Urinary bladder (tissue), 4 donors: Measurements from ENCODE around the gene NDC80. TPM values are rescaled to one million over a fixed set of nuclear protein-coding genes. Genes with fewer than 3 reads are reported as not detected.

ENCODE experiments used
- DNase-seq: peaks from one replicate; pipeline ENCODE4 v3.0.0-alpha.2; 2015; ENCODE audit errors: extremely low spot score
- H3K27ac ChIP-seq: one replicate; pipeline ENCODE4 v1.5.1; 2013; ENCODE audit warnings: low read depth, mild to moderate bottlenecking, moderate library complexity
- H3K36me3 ChIP-seq: one replicate; pipeline ENCODE4 v1.6.1; 2013; ENCODE audit warnings: mild to moderate bottlenecking, moderate library complexity; ENCODE audit not compliant: insufficient read depth
- H3K4me1 ChIP-seq: one replicate; pipeline ENCODE4 v1.6.1; 2013; ENCODE audit warnings: mild to moderate bottlenecking, moderate library complexity; ENCODE audit not compliant: insufficient read depth
- H3K4me3 ChIP-seq: one replicate; pipeline ENCODE4 v1.5.1; 2013; ENCODE audit warnings: low read depth, low read length
- WGBS: extraction: QIAGEN DNeasy Blood & Tissue Kit; methylation state at CpG from one replicate; pipeline ENCODE4 v1.1.7; 2013; 5-methylcytosine and 5-hydroxymethylcytosine counted together
- polyA plus RNA-seq: library from polyadenylated mRNA; stranded (reverse); fragments of 200-250 nt; gene quantifications from one replicate; pipeline ENCODE4 v1.2.3, GENCODE V29; 2013
- total RNA-seq: library from RNA; depleted of rRNA; stranded (reverse); fragments of >200 nt; gene quantifications from one replicate; pipeline ENCODE4 v1.2.3, GENCODE V29; 2014
- donor health status: healthy with polysubstance abuse.
- donor health status: healthy.

NDC80 gene
- total and polyA plus RNA-seq, 2 donors: 0.77 to 33.0 TPM

DNA sequence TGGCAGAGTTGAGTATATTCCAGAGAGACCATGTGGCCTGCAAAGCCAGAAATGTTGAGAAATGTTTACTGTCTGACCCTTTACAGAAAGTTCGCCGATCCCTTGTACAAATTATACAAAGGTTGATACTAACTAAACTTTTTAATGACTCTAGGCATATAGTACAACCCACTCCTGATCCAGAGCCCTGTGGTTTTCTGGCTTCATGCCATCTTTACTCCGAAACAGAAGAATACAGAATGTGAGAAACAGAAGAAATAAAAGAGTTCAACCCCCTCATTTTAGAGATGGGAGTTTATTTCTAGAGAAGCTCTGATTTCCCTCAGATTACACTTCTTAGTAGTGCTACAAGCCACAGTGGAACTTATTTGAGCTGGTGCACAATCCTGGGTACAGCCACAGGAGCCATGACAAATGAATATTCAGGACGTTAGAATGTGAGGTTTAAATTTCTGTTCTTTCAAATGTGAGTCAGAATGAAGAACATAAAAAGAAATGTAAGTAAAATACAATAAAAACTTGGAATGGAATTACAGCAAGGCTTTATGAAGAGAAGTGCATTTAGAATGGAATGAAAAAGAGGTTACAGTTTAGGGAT lies 46.1 kb downstream of the NDC80 start:
- no peak for DNase-seq
- no peaks in the 10 kb centered on the region for H3K4me1 ChIP-seq
- WGBS: 79% methylated on average over 4 of the region's 4 CpGs
- no peak overlapping the region for H3K4me3 ChIP-seq
- H3K27ac ChIP-seq: no peak overlapping the region
- H3K36me3 ChIP-seq: peaks cover 2% of the 10 kb centered on the region

DNA sequence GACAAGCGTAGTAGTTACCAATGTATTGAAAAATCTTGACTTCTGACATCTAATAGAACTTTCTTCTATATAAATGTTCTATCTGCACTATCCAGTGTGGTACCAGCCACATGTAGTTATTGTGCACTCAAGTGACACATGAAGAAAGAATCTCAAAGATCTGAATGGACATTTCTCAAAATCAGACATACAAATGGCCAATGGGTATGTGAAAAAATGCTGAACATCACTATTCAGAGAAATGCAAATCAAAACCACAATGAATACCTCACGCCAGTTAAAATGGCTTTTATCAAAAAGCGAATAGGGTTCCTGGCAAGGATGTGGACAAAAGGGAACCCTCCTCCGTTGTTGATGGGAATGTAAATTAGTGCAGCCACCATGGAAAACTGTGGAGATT lies 46.7 kb downstream of the NDC80 start:
- H3K4me3 ChIP-seq: no peak overlapping the region
- WGBS: 96% methylated on average over 4 of the region's 4 CpGs
- no peak for DNase-seq
- peaks cover 2% of the 10 kb centered on the region for H3K36me3 ChIP-seq
- no peaks in the 10 kb centered on the region for H3K4me1 ChIP-seq
- no peak overlapping the region for H3K27ac ChIP-seq

DNA sequence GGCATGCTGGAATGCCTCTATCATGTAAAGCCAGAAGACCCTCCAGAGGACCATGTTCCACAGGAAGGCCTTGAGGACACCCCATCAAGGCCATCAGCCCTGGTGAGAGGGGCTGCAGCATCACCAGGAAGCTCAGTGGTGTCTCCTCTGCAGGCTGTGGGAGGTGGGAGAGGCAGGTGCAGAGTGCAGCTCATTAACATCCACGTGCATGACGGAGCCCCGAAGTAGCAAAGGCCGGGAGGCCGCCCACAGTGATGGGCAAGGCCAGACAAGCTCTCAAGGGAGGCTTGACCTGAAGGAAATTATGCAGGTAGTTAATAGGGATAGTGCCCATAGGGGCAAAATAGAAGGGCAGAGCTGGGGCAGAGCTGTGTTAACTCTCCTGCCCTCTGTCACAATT lies 53.9 kb downstream of the NDC80 start:
- DNase-seq: no peak
- Histone ChIP-seq H3K4me1 (no peaks in the 10 kb centered on the region), H3K36me3 (no peaks in the 10 kb centered on the region), H3K4me3 (no peak overlapping the region), H3K27ac (no peak overlapping the region)
- 78% methylated on average over 5 of the region's 5 CpGs for WGBS

DNA sequence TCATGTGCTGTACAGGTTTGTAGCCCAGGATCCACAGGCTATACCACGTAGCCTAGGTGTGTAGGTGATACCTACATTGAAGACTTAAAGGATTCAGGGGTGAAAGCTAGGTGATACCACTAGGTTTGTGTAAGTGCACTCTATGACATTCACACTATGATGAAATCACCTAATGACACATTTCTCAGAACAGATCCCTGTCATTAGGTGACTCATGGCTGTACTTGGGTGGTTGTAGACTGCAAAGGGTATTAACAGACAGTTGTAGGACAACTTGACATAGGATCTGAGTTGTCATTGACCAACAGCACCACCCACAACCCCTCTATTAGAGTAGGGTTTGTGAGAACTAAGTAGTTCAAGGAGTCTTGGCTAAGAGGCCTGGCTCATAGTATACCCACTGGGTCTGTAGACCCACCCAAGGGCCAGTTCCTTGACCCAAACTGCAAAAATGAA lies 56.5 kb downstream of the NDC80 start:
- DNase-seq: no peak
- no peak overlapping the region for H3K4me3 ChIP-seq
- H3K36me3 ChIP-seq: no peaks in the 10 kb centered on the region
- no peak overlapping the region for H3K27ac ChIP-seq
- H3K4me1 ChIP-seq: no peaks in the 10 kb centered on the region
- WGBS: 97% methylated on average over 1 of the region's 1 CpG

DNA sequence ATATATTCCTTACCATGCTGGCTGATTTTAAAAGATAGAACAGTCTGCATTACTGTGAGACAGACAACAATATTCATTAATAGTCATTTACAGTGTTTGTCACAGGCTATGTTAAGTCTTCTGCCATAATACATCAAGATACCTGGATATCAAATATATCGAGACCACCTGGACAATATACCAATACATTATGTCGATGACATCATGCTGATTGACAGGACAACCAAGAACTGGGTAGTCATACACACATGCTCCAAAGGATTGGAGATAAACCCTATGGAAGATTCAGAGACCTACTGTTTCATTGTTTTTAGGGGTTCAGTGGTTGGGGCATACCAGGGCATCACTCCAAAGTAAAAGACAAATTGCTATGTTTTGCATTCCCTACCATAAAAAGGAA lies 57.6 kb downstream of the NDC80 start:
- Histone ChIP-seq H3K27ac (no peak overlapping the region), H3K36me3 (no peaks in the 10 kb centered on the region), H3K4me3 (no peak overlapping the region), H3K4me1 (no peaks in the 10 kb centered on the region)
- 94% methylated on average over 2 of the region's 2 CpGs for WGBS
- no peak for DNase-seq

DNA sequence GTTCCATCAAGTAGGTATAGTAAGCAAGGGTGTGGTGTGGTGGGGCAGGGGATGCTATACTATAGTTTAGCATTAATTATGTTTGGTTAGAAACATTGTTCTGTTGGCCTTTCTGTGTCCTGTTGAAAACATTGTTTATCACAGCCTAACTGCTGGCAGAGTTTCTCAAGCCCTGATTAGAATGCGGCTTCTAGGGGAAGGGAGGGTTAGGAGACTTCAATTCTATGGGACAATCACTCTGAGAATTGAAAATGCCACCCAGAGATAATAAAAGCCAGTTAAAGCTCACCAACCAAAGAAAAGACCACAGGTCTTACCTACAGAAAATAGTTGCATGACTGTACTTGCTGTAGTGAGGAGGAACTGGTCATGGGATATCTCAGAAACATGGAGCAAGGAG lies 64.2 kb downstream of the NDC80 start:
- no peak for DNase-seq
- Histone ChIP-seq H3K27ac (no peak overlapping the region), H3K36me3 (no peaks in the 10 kb centered on the region), H3K4me1 (no peaks in the 10 kb centered on the region), H3K4me3 (no peak overlapping the region)
- WGBS: 59% methylated on average over 1 of the region's 1 CpG

DNA sequence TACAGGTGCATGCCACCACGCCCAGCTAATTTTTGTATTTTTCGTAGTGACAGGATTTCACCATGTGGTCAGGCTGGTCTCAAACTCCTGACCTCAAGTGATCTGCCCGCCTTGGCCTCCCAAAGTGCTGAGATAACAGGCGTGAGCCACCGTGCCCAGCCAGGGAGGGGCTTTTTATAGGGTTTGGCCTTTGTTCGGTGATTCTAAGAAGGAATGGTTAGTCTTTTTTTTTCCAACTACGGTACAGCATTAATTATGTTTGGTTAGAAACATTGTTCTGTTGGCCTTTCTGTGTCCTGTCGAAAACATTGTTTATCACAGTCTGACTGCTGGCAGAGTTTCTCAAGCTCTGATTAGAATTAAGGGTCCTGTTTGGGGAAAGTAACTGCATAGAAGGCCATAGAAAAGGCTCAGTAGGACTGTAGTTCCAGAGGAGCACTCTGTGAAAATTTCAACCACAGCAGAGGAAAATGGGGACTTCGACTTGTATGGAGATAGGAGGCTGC lies 64.8 kb downstream of the NDC80 start:
- DNase-seq: no peak
- H3K4me3 ChIP-seq: no peak overlapping the region
- no peaks in the 10 kb centered on the region for H3K4me1 ChIP-seq
- H3K36me3 ChIP-seq: no peaks in the 10 kb centered on the region
- WGBS: 38% methylated on average over 9 of the region's 9 CpGs
- H3K27ac ChIP-seq: peak overlapping the region; percentile 56

DNA sequence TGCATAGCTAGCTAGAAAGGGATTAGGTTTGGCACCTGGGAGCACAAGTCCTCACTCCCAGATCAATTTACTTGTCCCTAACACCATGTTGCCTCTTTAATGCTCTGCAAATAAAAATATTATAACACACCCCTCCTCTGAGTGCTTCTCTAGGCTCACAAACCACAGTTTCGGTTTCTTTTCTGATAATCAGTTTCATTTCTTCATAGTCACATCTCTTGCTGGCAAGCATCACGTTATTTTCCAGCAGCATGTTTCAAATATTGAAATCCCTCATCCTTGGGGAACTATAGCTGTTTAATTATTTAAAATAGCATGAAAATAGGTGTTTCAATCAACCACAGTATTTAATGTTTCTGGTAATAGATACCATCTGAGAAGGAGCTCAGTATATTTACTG lies 70.3 kb downstream of the NDC80 start:
- Histone ChIP-seq H3K27ac (no peak overlapping the region), H3K36me3 (no peaks in the 10 kb centered on the region), H3K4me3 (no peak overlapping the region), H3K4me1 (no peaks in the 10 kb centered on the region)
- DNase-seq: no peak
- 28% methylated on average over 2 of the region's 2 CpGs for WGBS

DNA sequence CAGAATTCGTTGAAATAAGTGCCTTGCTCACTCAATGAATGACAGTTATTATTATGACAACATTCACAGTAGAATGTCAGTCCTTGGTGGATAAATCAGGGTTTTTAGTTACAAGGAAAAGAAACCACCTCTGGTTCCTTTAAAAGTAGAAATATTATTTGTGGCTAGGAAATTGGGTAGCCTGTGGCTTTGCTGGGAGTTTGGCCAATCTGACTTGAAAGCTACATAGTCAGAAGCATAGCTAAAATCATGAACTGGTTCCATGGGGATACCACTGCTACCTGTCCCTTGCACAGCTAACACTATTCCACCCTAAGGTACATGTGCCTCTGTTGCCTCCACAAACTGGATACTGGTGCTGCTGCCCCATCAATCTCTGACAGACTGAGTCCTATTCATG lies 71.4 kb downstream of the NDC80 start:
- 73% methylated on average over 1 of the region's 1 CpG for WGBS

DNA sequence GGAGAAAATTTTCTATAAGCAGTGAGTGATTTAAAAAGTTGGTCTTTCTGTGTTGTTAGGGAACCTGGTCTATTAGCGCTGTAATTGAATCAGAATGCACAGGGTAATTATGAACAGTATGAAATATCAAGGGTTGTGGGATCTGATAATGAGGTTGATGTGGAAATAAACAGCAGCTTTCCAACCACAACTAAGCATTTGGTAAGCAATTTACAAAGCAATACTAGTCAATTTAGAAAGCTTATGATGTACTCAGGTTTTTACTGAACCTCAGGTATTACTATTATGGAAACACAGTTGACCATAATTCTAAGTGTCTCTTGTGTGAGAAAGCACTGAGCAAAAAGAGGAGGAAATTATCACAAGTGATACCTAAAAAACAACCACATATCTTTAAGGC lies 73.2 kb downstream of the NDC80 start:
- Histone ChIP-seq H3K36me3 (no peaks in the 10 kb centered on the region), H3K4me1 (no peaks in the 10 kb centered on the region), H3K27ac (no peak overlapping the region), H3K4me3 (no peak overlapping the region)
- WGBS: 95% methylated on average over 1 of the region's 1 CpG
- DNase-seq: no peak

More for the DNA sequence above, 71.4 kb downstream of the NDC80 start:
- H3K36me3 ChIP-seq: no peaks in the 10 kb centered on the region
- H3K4me1 ChIP-seq: no peaks in the 10 kb centered on the region
- no peak overlapping the region for H3K4me3 ChIP-seq
- DNase-seq: no peak
- H3K27ac ChIP-seq: no peak overlapping the region

DNA sequence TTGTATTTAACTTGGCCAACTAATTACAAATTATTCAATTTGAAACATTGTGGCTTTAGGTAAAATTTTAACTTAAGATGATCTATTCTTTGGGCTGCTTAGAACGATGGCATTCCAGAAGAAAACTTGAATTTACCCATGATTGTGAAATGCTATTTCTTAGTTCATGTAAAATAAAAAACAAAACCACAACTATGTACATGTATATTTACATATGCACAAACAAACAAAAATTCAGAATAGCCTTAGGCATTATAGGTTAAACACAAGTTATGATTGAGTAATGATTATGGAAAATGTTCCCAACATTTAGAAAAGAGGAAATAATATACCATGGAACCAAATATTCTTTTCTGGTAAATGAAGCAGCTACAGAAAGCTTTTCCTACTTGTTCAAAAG lies 80.6 kb downstream of the NDC80 start:
- Histone ChIP-seq H3K27ac (no peak overlapping the region), H3K4me3 (no peak overlapping the region), H3K4me1 (no peaks in the 10 kb centered on the region), H3K36me3 (no peaks in the 10 kb centered on the region)
- 78% methylated on average over 1 of the region's 1 CpG for WGBS
- no peak for DNase-seq

DNA sequence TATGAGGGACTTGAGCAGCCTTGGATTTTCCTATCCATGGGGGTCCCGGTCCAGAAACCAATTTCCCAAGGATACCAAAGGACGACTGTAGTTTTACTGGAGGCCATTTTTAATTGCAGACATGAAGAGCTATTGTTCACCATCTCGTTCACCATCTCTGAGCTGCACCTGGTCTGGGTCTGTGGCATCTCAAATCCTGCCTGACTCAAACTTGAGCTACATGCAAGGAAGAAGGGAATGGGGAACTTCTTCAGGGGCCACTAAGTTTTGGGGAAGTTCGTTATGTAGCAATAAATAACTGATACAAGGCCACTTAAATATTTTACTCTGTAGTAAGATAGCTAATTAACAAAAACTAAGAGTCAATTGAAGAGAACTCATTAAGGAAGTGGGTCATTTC lies 82.1 kb downstream of the NDC80 start:
- no peak for DNase-seq
- Histone ChIP-seq H3K36me3 (no peaks in the 10 kb centered on the region), H3K27ac (no peak overlapping the region), H3K4me1 (no peaks in the 10 kb centered on the region), H3K4me3 (no peak overlapping the region)
- 78% methylated on average over 4 of the region's 4 CpGs for WGBS

DNA sequence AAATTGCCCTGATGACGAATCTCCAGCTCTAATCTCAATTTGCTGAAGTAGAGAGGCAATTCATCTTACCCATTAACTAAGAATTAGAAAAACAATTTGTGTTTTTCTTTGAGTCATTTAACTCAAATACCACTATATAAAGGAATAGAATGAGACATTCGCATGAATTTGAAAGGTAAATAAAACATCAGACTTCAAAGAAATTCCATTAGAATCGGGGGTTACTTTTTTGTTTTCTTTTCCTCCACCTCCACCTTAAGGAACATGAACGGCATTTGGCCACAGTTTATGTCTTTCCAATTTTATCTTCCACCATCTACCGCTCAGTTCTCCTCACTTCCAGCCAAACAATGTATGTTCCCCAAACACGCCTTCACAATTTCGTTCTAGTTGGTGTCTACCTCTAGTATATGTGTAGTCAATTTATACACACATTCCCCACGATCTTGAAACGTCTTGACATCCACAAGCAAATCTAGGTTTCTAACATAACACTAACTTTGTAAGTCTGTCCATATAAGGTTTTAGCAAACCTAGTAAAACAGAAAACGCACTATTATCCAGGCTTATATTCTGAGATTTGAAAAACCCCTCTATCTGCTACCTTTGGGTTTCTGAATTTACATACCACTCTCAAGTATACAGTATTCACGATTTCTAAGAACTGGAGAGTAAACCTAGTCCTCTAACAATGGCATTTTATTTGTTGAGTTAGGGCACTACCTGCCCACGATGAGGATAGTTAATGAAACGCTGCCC lies 83.0 kb downstream of the NDC80 start:
- H3K36me3 ChIP-seq: no peaks in the 10 kb centered on the region
- DNase-seq: peak; percentile 13
- 46% methylated on average over 13 of the region's 13 CpGs for WGBS
- H3K4me3 ChIP-seq: peak overlapping the region; percentile 97
- no peak overlapping the region for H3K27ac ChIP-seq
- no peaks in the 10 kb centered on the region for H3K4me1 ChIP-seq

DNA sequence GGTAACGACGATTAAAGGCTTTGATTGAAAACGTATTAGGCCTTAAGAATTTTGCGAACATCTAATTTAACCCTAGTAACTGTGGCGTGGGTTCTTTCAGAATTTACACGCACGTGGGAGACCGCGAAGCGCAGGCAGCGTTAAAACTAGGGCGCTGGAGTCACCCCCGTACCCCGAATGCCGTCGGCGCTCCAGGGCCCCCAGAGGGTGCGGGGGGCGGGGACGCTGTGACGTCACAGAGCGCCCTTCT lies 83.5 kb downstream of the NDC80 start:
- Histone ChIP-seq H3K4me1 (no peaks in the 10 kb centered on the region), H3K36me3 (no peaks in the 10 kb centered on the region), H3K4me3 (peak overlapping the region; percentile 97), H3K27ac (peak overlapping the region; percentile 97)
- no peak for DNase-seq
- WGBS: under 1% methylated on average over 22 of the region's 22 CpGs
